ENCODE measurements around the gene ABCB7.

DNA sequence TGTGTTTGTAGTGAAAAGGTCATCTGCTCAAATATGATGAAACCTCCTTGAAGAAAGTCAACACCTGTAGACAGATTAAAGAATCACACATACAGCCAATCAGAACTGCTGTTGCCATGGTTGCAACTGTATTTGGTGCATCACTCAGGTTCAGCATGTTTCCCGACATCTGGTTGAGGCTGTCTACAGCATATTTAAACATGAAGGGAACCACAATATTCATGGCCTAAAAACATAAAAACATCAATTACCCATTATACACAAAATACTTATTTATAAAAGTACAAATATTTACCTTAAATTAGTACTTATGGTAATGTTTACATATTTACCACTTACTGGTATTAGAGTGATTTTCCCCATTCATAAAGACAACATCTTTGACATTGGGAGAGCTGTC, 79.7 kb downstream of the ABCB7 start:
- TF ChIP-seq CTCF (conservative IDR thresholded peaks at IDR 0.05; ENCODE audit: low read length) (no peak), EZH2phosphoT487 (IDR thresholded peaks at IDR 0.05; ENCODE audit: borderline replicate concordance, low read depth, low read length) (no peak)
